Gastrocnemius medialis (tissue), 4 donors: ENCODE results near the gene UBE4A. TPM values are rescaled to one million over a fixed set of nuclear protein-coding genes. Genes with fewer than 3 reads are reported as not detected.

Source experiments
- ATAC-seq, 2 donors: fragments of 150-250 bp; one replicate each; pipeline ENCODE4 v1.9.1; 2016
- DNase-seq, 2 donors: peaks; one replicate each; pipeline ENCODE4 v3.0.0-alpha.2; 2019
- H3K27ac ChIP-seq, 4 donors: fragments of 200-600 bp; sonication (generic); 1 replicate in 1 of 4; 2 replicates in 3 of 4; pipeline ENCODE4 v1.5.1; 2016 to 2018; ENCODE audit warnings: mild to moderate bottlenecking in 2 of 4, moderate library complexity in 1 of 4
- H3K27me3 ChIP-seq, 3 donors: fragments of 200-600 bp; sonication (generic) in 2 of 3; 1 replicate in 1 of 3; 2 replicates in 2 of 3; pipeline versions ENCODE4 v1.5.1 to v1.6.0; 2016 to 2019; ENCODE audit warnings: mild to moderate bottlenecking in 1 of 3, moderate library complexity in 1 of 3
- H3K36me3 ChIP-seq, 2 donors: fragments of 200-600 bp; sonication (generic) in 1 of 2; one replicate each; pipeline ENCODE4 v1.5.1; 2017 to 2018
- H3K4me1 ChIP-seq, 2 donors: fragments of 200-600 bp; sonication (generic) in 1 of 2; one replicate each; pipeline ENCODE4 v1.5.1; 2016 to 2017; ENCODE audit warnings: mild to moderate bottlenecking in 2 of 2
- H3K4me3 ChIP-seq, 4 donors: fragments of 200-600 bp; sonication (generic) in 3 of 4; 1 replicate in 1 of 4; 2 replicates in 3 of 4; pipeline ENCODE4 v1.5.1; 2016 to 2019; ENCODE audit warnings: mild to moderate bottlenecking in 2 of 4
- H3K9me3 ChIP-seq, 3 donors: fragments of 200-600 bp; sonication (generic) in 2 of 3; 1 replicate in 1 of 3; 2 replicates in 2 of 3; pipeline ENCODE4 v1.5.1; 2016 to 2019
- POLR2A ChIP-seq, 2 donors: fragments of 450-650 bp; IDR thresholded peaks; one replicate each; pipeline ENCODE4 v1.6.1; 2017; ENCODE audit warnings: antibody characterized with exemption in 2 of 2, mild to moderate bottlenecking in 2 of 2, moderate library complexity in 2 of 2
- in situ Hi-C, 4 donors: fragments of 200-750 bp; cut with MboI; loops; one replicate each; pipeline versions ENCODE4 v1.15.0 to v1.8.0; 2017; ENCODE audit warnings: low sequenced_read_pairs in 4 of 4
- intact Hi-C: fragments of 100-400 bp; cut with DNase I; formaldehyde crosslinking; loops from one replicate; pipeline ENCODE4 v1.15.1; 2023; ENCODE audit warnings: low total_unique reads
- total RNA-seq, 4 donors: library from RNA; depleted of rRNA; stranded (reverse); fragments of >200 nt; gene quantifications; one replicate each; pipeline versions ENCODE4 v1.1.0 to v1.2.3, GENCODE V29; 2016
- TF ChIP-seq, protein P1 (sequence below), 5 experiments: fragments of 450-650 bp in 3 of 5; fragments of 200-600 bp in 2 of 5; sonication (generic) in 2 of 5; IDR thresholded peaks in 4 of 5; conservative IDR thresholded peaks in 1 of 5; 1 replicate in 4 of 5; 2 replicates in 1 of 5; pipeline ENCODE4 v1.5.1; 2016 to 2019; ENCODE audit warnings: antibody characterized with exemption in 5 of 5, mild to moderate bottlenecking in 3 of 5, moderate library complexity in 3 of 5

The UBE4A gene
- total RNA-seq, 4 donors from 2014 or later, result 36.6 to 73.9 (median 41.7) TPM

DNA sequence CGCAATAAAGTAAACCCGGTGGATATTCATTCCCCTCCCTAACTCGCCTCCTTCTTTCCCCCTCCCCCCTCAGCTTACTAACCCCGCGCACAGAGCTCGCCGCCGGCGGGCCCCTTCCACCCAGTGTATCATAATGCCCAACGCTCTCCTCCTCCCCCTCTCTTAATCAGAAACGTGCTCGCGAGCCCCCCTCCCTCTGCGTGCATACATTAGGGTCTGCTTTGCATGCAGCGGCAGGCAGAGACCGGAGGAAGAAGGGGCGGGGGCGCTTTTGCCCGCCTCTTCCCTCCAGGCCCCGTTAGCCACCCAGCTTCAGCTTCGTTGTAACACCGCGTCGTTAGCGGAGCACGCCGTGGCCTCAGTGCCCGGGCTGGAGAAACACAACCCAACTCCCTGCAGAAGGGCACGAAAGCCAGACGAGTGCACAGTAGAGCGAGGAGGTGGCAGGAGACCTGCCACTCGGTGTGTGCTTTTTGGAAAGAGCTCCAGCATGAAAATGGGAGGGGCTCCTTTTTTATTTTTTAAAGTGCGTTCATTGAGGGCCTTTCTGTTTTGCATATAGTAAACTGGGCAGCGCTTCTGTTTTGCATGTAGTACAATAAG is 76.0 kb downstream of the UBE4A start:
- intact Hi-C loops (loop anchor here (5.0 kb wide), 1 partner anchor 68 kb away; no protein-coding TSS in a partner anchor), in situ Hi-C loops (no loop called here)
- peak; percentile 14 to 35 for DNase-seq
- Histone ChIP-seq H3K27me3 (no peaks in the 10 kb centered on the region), H3K4me3 (peak overlapping the region; percentile 92 to 97 (median 96)), H3K9me3 (no peaks in the 10 kb centered on the region), H3K4me1 (peaks cover 34 to 49% of the 10 kb centered on the region in 2 donors), H3K36me3 (no peaks in the 10 kb centered on the region), H3K27ac (peak overlapping the region; percentile 86 to 92 (median 90))
- peak; percentile 19 to 21 for ATAC-seq
- TF ChIP-seq, protein P1, sequence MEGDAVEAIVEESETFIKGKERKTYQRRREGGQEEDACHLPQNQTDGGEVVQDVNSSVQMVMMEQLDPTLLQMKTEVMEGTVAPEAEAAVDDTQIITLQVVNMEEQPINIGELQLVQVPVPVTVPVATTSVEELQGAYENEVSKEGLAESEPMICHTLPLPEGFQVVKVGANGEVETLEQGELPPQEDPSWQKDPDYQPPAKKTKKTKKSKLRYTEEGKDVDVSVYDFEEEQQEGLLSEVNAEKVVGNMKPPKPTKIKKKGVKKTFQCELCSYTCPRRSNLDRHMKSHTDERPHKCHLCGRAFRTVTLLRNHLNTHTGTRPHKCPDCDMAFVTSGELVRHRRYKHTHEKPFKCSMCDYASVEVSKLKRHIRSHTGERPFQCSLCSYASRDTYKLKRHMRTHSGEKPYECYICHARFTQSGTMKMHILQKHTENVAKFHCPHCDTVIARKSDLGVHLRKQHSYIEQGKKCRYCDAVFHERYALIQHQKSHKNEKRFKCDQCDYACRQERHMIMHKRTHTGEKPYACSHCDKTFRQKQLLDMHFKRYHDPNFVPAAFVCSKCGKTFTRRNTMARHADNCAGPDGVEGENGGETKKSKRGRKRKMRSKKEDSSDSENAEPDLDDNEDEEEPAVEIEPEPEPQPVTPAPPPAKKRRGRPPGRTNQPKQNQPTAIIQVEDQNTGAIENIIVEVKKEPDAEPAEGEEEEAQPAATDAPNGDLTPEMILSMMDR (IDR thresholded peaks at IDR 0.05 in 4 of 5, conservative IDR thresholded peaks at IDR 0.05 in 1 of 5), result no peak
- TF ChIP-seq POLR2A (IDR thresholded peaks at IDR 0.05), result no peak

DNA sequence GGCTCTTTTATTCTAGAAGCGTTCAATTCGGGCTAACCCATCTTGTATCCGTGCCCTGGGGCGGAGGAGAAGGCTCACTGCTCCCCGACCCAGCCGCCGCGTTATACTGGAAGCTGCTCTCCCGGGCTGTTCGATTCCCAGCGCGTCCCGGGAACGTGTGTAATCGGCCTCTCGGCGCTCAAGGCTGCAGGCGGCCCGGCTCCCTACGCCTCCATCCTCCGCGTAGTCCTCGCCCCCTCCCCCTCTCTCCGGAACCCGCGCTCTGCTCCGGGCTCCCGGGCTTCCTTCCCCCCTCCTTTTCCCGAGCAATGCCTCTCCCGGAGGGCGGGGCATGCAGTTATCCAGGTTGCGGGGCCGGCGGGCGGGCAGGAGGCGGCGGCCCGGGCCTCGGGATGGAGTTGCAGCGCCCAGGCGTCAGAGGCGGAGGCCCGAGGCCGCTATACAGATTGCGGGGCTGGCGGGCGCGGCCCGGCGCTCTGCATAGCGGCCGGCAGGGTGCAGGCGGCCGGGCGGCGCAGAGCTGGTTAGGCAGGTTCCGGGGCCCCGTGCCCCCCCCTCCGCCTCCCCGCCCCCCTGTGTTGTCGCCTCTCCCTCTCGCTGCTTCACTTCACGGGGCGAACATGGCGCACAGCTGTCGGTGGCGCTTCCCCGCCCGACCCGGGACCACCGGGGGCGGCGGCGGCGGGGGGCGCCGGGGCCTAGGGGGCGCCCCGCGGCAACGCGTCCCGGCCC is 76.7 kb downstream of the UBE4A start, which contains the start of gene KMT2A:
Gene KMT2A, plus strand, starts transcription at position 600 of the 732 bp plus-strand sequence. Its CDS starts 21 bp downstream, at position 621.
- intact Hi-C loops, result loop anchor here (1.0 to 5.0 kb wide), 2 partner anchors 35 to 69 kb away; partner anchors contain the start of gene ATP5MG
- in situ Hi-C loops, result no loop called here

DNA sequence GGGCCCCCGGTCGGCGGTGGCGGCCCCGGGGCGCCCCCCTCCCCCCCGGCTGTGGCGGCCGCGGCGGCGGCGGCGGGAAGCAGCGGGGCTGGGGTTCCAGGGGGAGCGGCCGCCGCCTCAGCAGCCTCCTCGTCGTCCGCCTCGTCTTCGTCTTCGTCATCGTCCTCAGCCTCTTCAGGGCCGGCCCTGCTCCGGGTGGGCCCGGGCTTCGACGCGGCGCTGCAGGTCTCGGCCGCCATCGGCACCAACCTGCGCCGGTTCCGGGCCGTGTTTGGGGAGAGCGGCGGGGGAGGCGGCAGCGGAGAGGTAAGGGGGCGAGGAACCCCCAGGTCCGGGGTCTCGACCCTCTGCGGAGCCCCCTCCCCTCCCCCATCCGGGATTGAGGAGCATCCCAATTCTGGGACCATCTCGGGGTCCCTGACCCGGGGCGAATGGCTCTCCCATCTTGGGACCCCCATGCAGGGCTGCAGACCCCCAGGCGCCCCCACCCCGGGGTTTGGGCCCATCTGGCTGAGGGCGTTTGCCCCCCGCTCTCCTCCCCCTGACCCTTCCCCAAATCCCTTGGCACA is 77.3 kb downstream of the UBE4A start:
- peak; percentile 32 to 42 for ATAC-seq
- Histone ChIP-seq H3K9me3 (no peaks in the 10 kb centered on the region), H3K36me3 (no peaks in the 10 kb centered on the region), H3K4me1 (peaks cover 46 to 55% of the 10 kb centered on the region in 2 donors), H3K27me3 (no peaks in the 10 kb centered on the region), H3K27ac (peak overlapping the region; percentile 86 to 92 (median 90)), H3K4me3 (peak overlapping the region; percentile 92 to 97 (median 96))
- in situ Hi-C loops (no loop called here), intact Hi-C loops (loop anchor here (1.0 to 5.0 kb wide), 2 partner anchors 35 to 69 kb away; partner anchors contain the start of gene ATP5MG)
- peak in 1 of 2 donors; percentile 28 for DNase-seq
- no peak for TF ChIP-seq POLR2A (IDR thresholded peaks at IDR 0.05)
- TF ChIP-seq, protein P1 (IDR thresholded peaks at IDR 0.05 in 4 of 5, conservative IDR thresholded peaks at IDR 0.05 in 1 of 5), result no peak

More for the DNA sequence above, 76.7 kb downstream of the UBE4A start, which contains the start of gene KMT2A:
- DNase-seq (peak; percentile 92 to 94), ATAC-seq (peak; percentile 75 to 81)
- peak within 1 kb of the TSS; percentile 86 to 92 (median 90) for H3K27ac ChIP-seq
- no peaks in the 10 kb centered on the region for H3K27me3 ChIP-seq
- no peaks in the 10 kb centered on the region for H3K9me3 ChIP-seq
- TF ChIP-seq, protein P1 (IDR thresholded peaks at IDR 0.05 in 4 of 5, conservative IDR thresholded peaks at IDR 0.05 in 1 of 5), result peak in 4 of 5 experiments; percentile 17 to 100 (median 100)
- TF ChIP-seq POLR2A (IDR thresholded peaks at IDR 0.05), result peak; percentile 30 to 46
- peaks cover 41 to 49% of the 10 kb centered on the region in 2 donors for H3K4me1 ChIP-seq
- H3K4me3 ChIP-seq, result peak within 1 kb of the TSS; percentile 92 to 97 (median 96)
- H3K36me3 ChIP-seq, result no peaks in the 10 kb centered on the region

DNA sequence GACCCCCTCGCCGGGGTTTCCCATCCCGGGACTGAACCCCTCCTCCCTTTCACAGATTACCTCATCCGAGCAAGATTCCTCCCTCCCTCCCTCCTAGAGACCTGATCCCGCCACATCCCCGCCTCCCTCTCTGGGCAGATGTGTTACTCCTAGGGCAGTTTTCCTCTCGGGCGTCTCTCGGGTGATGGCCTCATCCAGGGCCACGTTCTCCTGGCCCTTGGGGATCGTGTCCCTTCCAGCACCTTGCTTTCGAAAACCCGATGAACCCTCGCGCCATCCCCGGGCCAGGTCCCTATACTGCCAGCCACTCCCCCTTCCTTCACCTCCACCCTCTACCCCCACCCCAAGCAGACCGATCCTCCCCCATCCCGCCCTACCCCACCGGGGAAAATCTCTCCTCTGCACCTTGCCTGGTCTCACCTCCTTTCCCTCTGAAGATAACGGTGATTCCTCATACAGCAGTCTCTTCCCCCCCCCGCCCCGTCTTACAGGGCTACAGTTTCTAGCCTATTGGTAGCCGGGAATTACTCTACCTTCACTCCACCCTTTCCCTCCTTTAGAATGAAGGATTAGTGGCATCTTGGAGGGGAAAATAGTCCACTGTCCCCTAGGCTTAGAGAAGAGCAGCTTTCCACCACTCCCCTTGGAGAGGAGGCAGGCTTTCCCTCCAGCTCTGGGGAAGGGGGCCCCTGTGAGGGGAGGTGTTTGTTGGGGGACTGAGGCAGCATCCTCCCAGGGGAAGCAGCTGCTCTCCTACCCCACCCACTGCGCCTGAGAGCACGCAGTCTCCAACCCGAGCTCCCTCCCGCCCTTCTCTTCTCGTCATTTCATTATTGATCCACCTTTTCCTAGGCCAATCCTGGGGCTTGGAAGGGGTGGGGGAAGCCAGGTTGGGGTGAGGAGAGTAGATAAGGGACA is 78.1 kb downstream of the UBE4A start:
- Histone ChIP-seq H3K27me3 (no peaks in the 10 kb centered on the region), H3K4me1 (peaks cover 54 to 63% of the 10 kb centered on the region in 2 donors), H3K4me3 (peak overlapping the region; percentile 92 to 97 (median 96)), H3K9me3 (no peaks in the 10 kb centered on the region), H3K36me3 (no peaks in the 10 kb centered on the region), H3K27ac (peak overlapping the region; percentile 86 to 92 (median 90))
- in situ Hi-C loops (no loop called here), intact Hi-C loops (loop anchor here (5.0 kb wide), 1 partner anchor 70 kb away; no protein-coding TSS in a partner anchor)
- TF ChIP-seq POLR2A (IDR thresholded peaks at IDR 0.05), result no peak
- ATAC-seq (no peak), DNase-seq (peak in 1 of 2 donors; percentile 15)
